Measurements from ENCODE around the gene SLC16A5. TPM values are rescaled to one million over a fixed set of nuclear protein-coding genes. Genes with fewer than 3 reads are reported as not detected.

The SLC16A5 gene
- total RNA-seq, 1 experiment from 2014 or later = 33.8 TPM

DNA sequence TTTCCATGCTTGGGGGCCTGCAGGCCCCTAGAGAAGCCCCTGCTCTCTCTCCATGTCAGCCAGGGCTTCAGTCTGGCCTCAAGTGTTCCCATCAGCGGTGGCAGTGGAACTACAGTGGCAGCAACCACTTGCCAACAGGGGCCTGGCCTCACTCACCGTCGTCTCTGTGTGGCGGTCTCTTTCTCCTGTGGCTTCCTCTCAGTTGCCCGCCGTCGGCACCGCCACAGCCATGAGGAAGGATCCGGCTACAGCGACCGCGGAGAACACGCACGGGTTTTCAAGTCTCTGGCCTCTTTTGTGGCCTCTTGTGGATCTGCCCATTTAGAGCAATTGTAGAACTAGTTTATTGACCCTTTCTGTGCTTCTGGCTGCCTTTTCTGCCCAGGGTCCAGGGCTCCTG, 30.6 kb downstream of the SLC16A5 start:
- H3K36me3 Mint-ChIP-seq (ENCODE audit: insufficient read depth, unreplicated experiment) = peaks cover 45% of the 10 kb centered on the region
- POLR2A ChIA-PET = interaction anchor here (0.7 kb wide), 1 partner anchor 276 kb away, joined by 4 read pairs; no protein-coding TSS in a partner anchor
- TF ChIP-seq, protein P1, sequence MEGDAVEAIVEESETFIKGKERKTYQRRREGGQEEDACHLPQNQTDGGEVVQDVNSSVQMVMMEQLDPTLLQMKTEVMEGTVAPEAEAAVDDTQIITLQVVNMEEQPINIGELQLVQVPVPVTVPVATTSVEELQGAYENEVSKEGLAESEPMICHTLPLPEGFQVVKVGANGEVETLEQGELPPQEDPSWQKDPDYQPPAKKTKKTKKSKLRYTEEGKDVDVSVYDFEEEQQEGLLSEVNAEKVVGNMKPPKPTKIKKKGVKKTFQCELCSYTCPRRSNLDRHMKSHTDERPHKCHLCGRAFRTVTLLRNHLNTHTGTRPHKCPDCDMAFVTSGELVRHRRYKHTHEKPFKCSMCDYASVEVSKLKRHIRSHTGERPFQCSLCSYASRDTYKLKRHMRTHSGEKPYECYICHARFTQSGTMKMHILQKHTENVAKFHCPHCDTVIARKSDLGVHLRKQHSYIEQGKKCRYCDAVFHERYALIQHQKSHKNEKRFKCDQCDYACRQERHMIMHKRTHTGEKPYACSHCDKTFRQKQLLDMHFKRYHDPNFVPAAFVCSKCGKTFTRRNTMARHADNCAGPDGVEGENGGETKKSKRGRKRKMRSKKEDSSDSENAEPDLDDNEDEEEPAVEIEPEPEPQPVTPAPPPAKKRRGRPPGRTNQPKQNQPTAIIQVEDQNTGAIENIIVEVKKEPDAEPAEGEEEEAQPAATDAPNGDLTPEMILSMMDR (IDR thresholded peaks at IDR 0.05; ENCODE audit: insufficient read depth in 1 of 2, low read depth in 1 of 2, low read length in 1 of 2, severe bottlenecking in 1 of 2, unreplicated experiment in 1 of 2) = no peak
- CTCF ChIA-PET = interaction anchor here (1.7 kb wide), 1 partner anchor 13 kb away, joined by 4 read pairs; the partner anchor contains the start of gene NT5C
- H3K27me3 Mint-ChIP-seq (ENCODE audit: insufficient read depth, unreplicated experiment) = no peaks in the 10 kb centered on the region
- no peak overlapping the region for H3K27ac Mint-ChIP-seq (ENCODE audit: unreplicated experiment)
- peaks cover 10% of the 10 kb centered on the region for H3K4me1 Mint-ChIP-seq (ENCODE audit: low read depth, unreplicated experiment)
- Histone ChIP-seq H3K9me3 (no peaks in the 10 kb centered on the region), H3K4me1 (peaks cover 8% of the 10 kb centered on the region), H3K36me3 (ENCODE audit: control insufficient read depth, insufficient read depth, low read length) (no peaks in the 10 kb centered on the region), H3K4me3 (ENCODE audit: low read depth, low read length) (no peak overlapping the region), H3K27me3 (replicated peaks; ENCODE audit: control insufficient read depth, insufficient read depth, low read length) (no peaks in the 10 kb centered on the region)
- intact Hi-C loops (cut with micrococcal nuclease; ENCODE audit: unreplicated experiment) = no loop called here
- no peaks in the 10 kb centered on the region for H3K9me3 Mint-ChIP-seq (ENCODE audit: unreplicated experiment)
- no peak for DNase-seq
- no peak overlapping the region for H3K4me3 Mint-ChIP-seq (ENCODE audit: unreplicated experiment)
- no TSS peak for BruUV-seq (replicated peaks)

DNA sequence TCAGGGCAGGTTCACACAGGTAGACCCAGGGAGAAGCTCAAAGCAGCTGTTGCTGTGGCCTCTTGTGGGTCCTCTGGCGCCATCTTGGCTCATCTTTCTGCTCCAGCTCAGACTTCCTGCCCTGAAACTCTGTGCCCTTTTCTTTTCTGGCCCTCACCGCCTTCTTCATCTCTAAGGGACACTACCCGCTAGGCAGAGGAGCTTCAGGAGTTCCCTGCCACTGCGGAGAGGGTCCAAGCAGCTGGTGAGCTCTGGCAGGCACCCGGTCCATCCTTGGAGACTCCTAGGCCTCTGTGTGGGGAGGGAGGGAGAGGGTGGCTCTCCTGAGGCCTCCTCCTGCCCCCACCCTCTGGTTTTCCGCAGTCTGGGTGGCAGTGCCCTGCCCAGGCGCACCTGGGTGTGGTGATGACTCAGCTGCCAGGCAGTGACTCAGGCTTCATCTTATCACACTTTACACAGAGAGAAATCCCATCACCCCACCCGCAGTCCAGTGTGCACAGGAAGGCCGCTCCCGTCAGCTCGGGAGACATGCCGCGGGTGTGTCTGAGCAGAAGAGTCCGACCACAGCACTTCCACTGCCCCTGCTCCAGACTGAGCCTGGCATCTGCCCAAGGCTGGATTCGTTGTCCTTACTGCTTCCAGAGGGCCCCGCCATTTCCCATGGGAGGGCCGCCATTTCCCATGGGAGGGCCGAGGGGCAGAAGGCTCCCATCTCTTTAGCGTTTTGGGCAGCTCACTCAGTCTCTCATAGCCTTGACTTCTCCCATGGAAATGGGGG, 36.5 kb downstream of the SLC16A5 start:
- ChIA-PET CTCF (interaction anchor here (0.6 to 2.3 kb wide), 2 partner anchors 10 to 31 kb away, joined by 3 to 11 read pairs; no protein-coding TSS in a partner anchor), POLR2A (no interaction called here)
- TF ChIP-seq, protein P1 (IDR thresholded peaks at IDR 0.05; ENCODE audit: insufficient read depth in 1 of 2, low read depth in 1 of 2, low read length in 1 of 2, severe bottlenecking in 1 of 2, unreplicated experiment in 1 of 2) = no peak
- Mint-ChIP-seq H3K27ac (ENCODE audit: unreplicated experiment) (peak overlapping the region; percentile 85), H3K27me3 (ENCODE audit: insufficient read depth, unreplicated experiment) (no peaks in the 10 kb centered on the region), H3K9me3 (ENCODE audit: unreplicated experiment) (no peaks in the 10 kb centered on the region), H3K4me1 (ENCODE audit: low read depth, unreplicated experiment) (peaks cover 17% of the 10 kb centered on the region), H3K4me3 (ENCODE audit: unreplicated experiment) (no peak overlapping the region), H3K36me3 (ENCODE audit: insufficient read depth, unreplicated experiment) (peaks cover 50% of the 10 kb centered on the region)
- no peak overlapping the region for H3K4me3 ChIP-seq (ENCODE audit: low read depth, low read length)
- H3K27me3 ChIP-seq (replicated peaks; ENCODE audit: control insufficient read depth, insufficient read depth, low read length) = no peaks in the 10 kb centered on the region
- peak; percentile 47 to 76 for DNase-seq
- H3K36me3 ChIP-seq (ENCODE audit: control insufficient read depth, insufficient read depth, low read length) = no peaks in the 10 kb centered on the region; the same call in 1 of the 2 replicates
- peaks cover 14% of the 10 kb centered on the region for H3K4me1 ChIP-seq
- BruUV-seq (replicated peaks) = no TSS peak
- H3K9me3 ChIP-seq = no peaks in the 10 kb centered on the region
- intact Hi-C loops (cut with micrococcal nuclease; ENCODE audit: unreplicated experiment) = no loop called here

DNA sequence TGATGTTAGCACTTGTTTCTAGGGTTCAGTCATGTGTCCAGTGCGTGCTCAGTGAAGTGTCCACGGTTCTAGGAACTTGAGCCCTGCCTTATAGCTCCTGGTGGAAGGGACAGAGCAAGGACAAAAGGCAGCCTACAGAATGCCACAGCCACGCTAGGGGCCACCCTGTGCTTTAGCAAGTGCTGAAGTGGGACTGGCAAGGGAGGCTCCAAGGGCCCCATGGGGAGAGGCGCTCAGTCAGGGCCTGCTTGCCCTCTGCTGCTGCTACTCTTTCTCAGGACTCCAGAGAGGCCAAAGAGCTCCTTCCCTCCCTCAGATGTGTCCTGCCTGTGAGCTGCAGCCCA, 37.0 kb downstream of the SLC16A5 start:
- intact Hi-C loops (cut with micrococcal nuclease; ENCODE audit: unreplicated experiment) = no loop called here
- Mint-ChIP-seq H3K4me3 (ENCODE audit: unreplicated experiment) (no peak overlapping the region), H3K9me3 (ENCODE audit: unreplicated experiment) (no peaks in the 10 kb centered on the region), H3K27me3 (ENCODE audit: insufficient read depth, unreplicated experiment) (no peaks in the 10 kb centered on the region), H3K4me1 (ENCODE audit: low read depth, unreplicated experiment) (peaks cover 17% of the 10 kb centered on the region), H3K36me3 (ENCODE audit: insufficient read depth, unreplicated experiment) (peaks cover 53% of the 10 kb centered on the region), H3K27ac (ENCODE audit: unreplicated experiment) (peak overlapping the region; percentile 85)
- POLR2A ChIA-PET = no interaction called here
- Histone ChIP-seq H3K27me3 (replicated peaks; ENCODE audit: control insufficient read depth, insufficient read depth, low read length) (no peaks in the 10 kb centered on the region), H3K9me3 (no peaks in the 10 kb centered on the region), H3K36me3 (ENCODE audit: control insufficient read depth, insufficient read depth, low read length) (peaks cover 4% of the 10 kb centered on the region), H3K4me1 (peaks cover 14% of the 10 kb centered on the region), H3K4me3 (ENCODE audit: low read depth, low read length) (no peak overlapping the region)
- CTCF ChIA-PET = interaction anchor here (0.6 to 2.3 kb wide), 2 partner anchors 10 to 30 kb away, joined by 3 to 11 read pairs; no protein-coding TSS in a partner anchor
- TF ChIP-seq, protein P1 (IDR thresholded peaks at IDR 0.05; ENCODE audit: insufficient read depth in 1 of 2, low read depth in 1 of 2, low read length in 1 of 2, severe bottlenecking in 1 of 2, unreplicated experiment in 1 of 2) = no peak
- no TSS peak for BruUV-seq (replicated peaks)
- no peak for DNase-seq

All from Caco-2 (cell line).